DND-41 (cell line): Measurements from ENCODE around the gene SH2D3C.

ENCODE experiments used
- ATAC-seq: fragments of 200-7000 bp; cut with Tn5 transposase; 3 replicates; pipeline ENCODE4 v1.9.1; 2021; ENCODE audit warnings: low read depth; ENCODE audit not compliant: insufficient read depth
- DNase-seq: peaks from one replicate; pipeline ENCODE4 v3.0.0-alpha.2; 2020
- H2AFZ ChIP-seq: 2 replicates; pipeline ENCODE4 v1.6.0; 2012; ENCODE audit warnings: low read depth, low read length
- H3K27ac ChIP-seq: 2 replicates; pipeline ENCODE4 v1.5.1; 2012; ENCODE audit warnings: low read length, inconsistent platforms
- H3K27me3 ChIP-seq: fragments of 200-600 bp; sonication (generic); 2 replicates; pipeline ENCODE4 v1.6.0; 2012; ENCODE audit warnings: low read length, mild to moderate bottlenecking, inconsistent platforms; ENCODE audit not compliant: insufficient read depth, poor library complexity
- H3K36me3 ChIP-seq: 2 replicates; pipeline ENCODE4 v1.5.1; 2012; ENCODE audit warnings: low read length, inconsistent platforms; ENCODE audit not compliant: insufficient read depth
- H3K4me1 ChIP-seq: 2 replicates; pipeline ENCODE4 v1.5.1; 2012; ENCODE audit warnings: mild to moderate bottlenecking, low read length; ENCODE audit not compliant: insufficient read depth
- H3K4me2 ChIP-seq: 2 replicates; pipeline ENCODE4 v1.6.0; 2012; ENCODE audit warnings: mild to moderate bottlenecking, moderate library complexity, low read length, inconsistent platforms; ENCODE audit not compliant: insufficient read depth
- H3K4me3 ChIP-seq, 2 experiments: fragments of 200-600 bp in 1 of 2; shearing (Covaris generic) in 1 of 2; 2 replicates each; pipeline ENCODE4 v1.5.1; 2012 to 2016; ENCODE audit warnings: inconsistent platforms in 2 of 2, low read length in 2 of 2, mild to moderate bottlenecking in 2 of 2, low read depth in 1 of 2, moderate library complexity in 1 of 2
- H3K79me2 ChIP-seq: 2 replicates; pipeline ENCODE4 v1.6.0; 2012; ENCODE audit warnings: low read length, inconsistent platforms; ENCODE audit not compliant: insufficient read depth
- H3K9ac ChIP-seq: 2 replicates; pipeline ENCODE4 v1.6.0; 2012; ENCODE audit warnings: low read depth, mild to moderate bottlenecking, inconsistent platforms, low read length, moderate library complexity
- H3K9me3 ChIP-seq: 2 replicates; pipeline ENCODE4 v1.5.1; 2012; ENCODE audit warnings: low read length, moderate library complexity, mild to moderate bottlenecking, inconsistent platforms; ENCODE audit not compliant: insufficient read depth, severe bottlenecking
- H4K20me1 ChIP-seq: 2 replicates; pipeline ENCODE4 v1.6.0; 2012; ENCODE audit warnings: low read length; ENCODE audit not compliant: insufficient read depth
- EZH2 ChIP-seq: IDR thresholded peaks from 3 replicates; pipeline ENCODE4 v1.6.1; 2012; ENCODE audit warnings: borderline replicate concordance, low read depth, mild to moderate bottlenecking, moderate library complexity, low read length, inconsistent platforms; ENCODE audit not compliant: severe bottlenecking
- TF ChIP-seq, protein P1 (sequence below): IDR thresholded peaks from 2 replicates; pipeline ENCODE4 v1.5.1; 2012; ENCODE audit warnings: borderline replicate concordance, low read length, moderate library complexity, mild to moderate bottlenecking; ENCODE audit not compliant: poor library complexity, severe bottlenecking; ENCODE audit errors: extremely low read depth

The SH2D3C gene

GRCh38 chr9:127756233-127756632, 22.2 kb downstream of the SH2D3C start:
- Histone ChIP-seq H3K9ac (no peak overlapping the region), H3K9me3 (no peaks in the 10 kb centered on the region), H3K27me3 (no peaks in the 10 kb centered on the region), H2AFZ (no peak overlapping the region), H3K4me2 (no peak overlapping the region), H4K20me1 (no peaks in the 10 kb centered on the region), H3K27ac (no peak overlapping the region), H3K36me3 (no peaks in the 10 kb centered on the region), H3K79me2 (no peaks in the 10 kb centered on the region), H3K4me3 (no peak overlapping the region), H3K4me1 (no peaks in the 10 kb centered on the region)
- no peak for DNase-seq
- TF ChIP-seq, protein P1, sequence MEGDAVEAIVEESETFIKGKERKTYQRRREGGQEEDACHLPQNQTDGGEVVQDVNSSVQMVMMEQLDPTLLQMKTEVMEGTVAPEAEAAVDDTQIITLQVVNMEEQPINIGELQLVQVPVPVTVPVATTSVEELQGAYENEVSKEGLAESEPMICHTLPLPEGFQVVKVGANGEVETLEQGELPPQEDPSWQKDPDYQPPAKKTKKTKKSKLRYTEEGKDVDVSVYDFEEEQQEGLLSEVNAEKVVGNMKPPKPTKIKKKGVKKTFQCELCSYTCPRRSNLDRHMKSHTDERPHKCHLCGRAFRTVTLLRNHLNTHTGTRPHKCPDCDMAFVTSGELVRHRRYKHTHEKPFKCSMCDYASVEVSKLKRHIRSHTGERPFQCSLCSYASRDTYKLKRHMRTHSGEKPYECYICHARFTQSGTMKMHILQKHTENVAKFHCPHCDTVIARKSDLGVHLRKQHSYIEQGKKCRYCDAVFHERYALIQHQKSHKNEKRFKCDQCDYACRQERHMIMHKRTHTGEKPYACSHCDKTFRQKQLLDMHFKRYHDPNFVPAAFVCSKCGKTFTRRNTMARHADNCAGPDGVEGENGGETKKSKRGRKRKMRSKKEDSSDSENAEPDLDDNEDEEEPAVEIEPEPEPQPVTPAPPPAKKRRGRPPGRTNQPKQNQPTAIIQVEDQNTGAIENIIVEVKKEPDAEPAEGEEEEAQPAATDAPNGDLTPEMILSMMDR, result no peak
- TF ChIP-seq EZH2, result no peak
- no peak for ATAC-seq

GRCh38 chr9:127755061-127756060, 23.1 kb downstream of the SH2D3C start:
- H3K9ac ChIP-seq, result no peak overlapping the region
- ATAC-seq, result no peak
- TF ChIP-seq, protein P1, result no peak

DNA sequence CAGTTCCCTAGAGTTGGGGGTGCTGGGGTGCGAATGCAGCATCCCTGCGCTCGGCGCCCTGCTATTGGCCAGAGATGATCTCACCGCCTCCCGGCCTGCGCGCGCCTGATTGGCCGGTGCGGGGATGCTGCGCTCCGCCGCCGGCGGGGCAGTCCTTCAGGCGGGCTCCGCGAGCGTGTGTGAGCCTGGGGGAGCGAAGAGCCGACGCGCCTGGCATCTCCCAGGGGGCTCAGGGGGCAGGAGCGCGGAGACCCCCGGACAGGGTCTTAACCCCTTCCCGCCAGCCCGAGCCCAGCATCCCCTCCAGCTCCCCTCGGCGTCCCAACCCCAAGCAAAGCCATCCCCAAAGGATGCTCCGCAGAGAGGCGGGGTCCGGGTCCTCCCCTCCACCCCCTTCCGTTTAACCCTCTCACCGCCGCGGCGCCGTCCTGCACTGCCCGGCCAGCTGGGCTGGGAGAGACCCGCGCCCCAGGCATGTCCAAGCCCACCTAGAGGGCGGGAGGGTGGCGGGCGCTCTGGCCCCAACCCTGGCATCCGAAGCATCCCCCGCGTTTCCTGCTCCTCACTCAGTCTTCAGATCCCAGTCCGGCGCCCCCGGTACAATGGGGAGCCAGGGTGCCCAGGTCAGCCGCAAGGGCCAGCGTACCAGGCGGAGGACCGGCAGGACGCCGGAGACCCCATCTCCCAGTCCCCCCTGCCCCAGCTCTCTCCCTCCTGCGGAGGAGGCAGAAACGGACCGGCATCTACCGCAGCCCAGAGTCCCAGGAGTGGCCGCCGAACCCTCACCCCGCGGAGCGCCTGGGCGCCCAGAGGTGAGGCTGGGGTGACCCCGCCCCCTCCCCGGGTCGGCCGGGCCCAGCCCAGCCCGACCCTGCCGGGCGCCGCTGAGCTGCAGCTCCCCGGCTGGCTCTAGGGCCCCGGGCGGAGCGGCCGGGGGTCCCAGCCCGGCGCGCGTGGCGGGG, 24.1 kb downstream of the SH2D3C start:
- Histone ChIP-seq H3K4me1 (no peaks in the 10 kb centered on the region), H3K36me3 (no peaks in the 10 kb centered on the region), H3K9me3 (no peaks in the 10 kb centered on the region), H4K20me1 (no peaks in the 10 kb centered on the region), H3K27ac (no peak overlapping the region), H3K9ac (no peak overlapping the region), H3K4me3 (no peak overlapping the region), H3K4me2 (no peak overlapping the region), H2AFZ (no peak overlapping the region), H3K79me2 (no peaks in the 10 kb centered on the region), H3K27me3 (no peaks in the 10 kb centered on the region)
- DNase-seq (no peak), ATAC-seq (no peak)
- TF ChIP-seq, protein P1, result no peak
- no peak for TF ChIP-seq EZH2

More at GRCh38 chr9:127755061-127756060, 23.1 kb downstream of the SH2D3C start:
- no peak overlapping the region for H3K4me3 ChIP-seq
- H3K4me1 ChIP-seq, result no peaks in the 10 kb centered on the region
- no peaks in the 10 kb centered on the region for H3K36me3 ChIP-seq
- H3K79me2 ChIP-seq, result no peaks in the 10 kb centered on the region
- no peak for DNase-seq
- no peaks in the 10 kb centered on the region for H3K27me3 ChIP-seq
- no peaks in the 10 kb centered on the region for H4K20me1 ChIP-seq
- H2AFZ ChIP-seq, result no peak overlapping the region
- no peak overlapping the region for H3K27ac ChIP-seq
- no peak overlapping the region for H3K4me2 ChIP-seq
- no peaks in the 10 kb centered on the region for H3K9me3 ChIP-seq
